Spleen (tissue), 11 donors: ENCODE results near the gene MBD3L2B. TPM values are rescaled to one million over a fixed set of nuclear protein-coding genes. Genes with fewer than 3 reads are reported as not detected.
"Not testable (repeated sequence)": the region's sequence is repeated elsewhere in the genome, so short reads cannot be mapped to it uniquely, and the experiment has no call there.

Experiments
- DNase-seq: peaks from one replicate; pipeline ENCODE4 v3.0.0-alpha.2; 2020
- H3K27ac ChIP-seq, 8 donors: fragments of 200-600 bp; sonication (generic) in 7 of 8; 1 replicate in 4 of 8; 2 replicates in 4 of 8; pipeline versions ENCODE4 v1.5.0 to v1.8.0; 2016 to 2021; ENCODE audit warnings: inconsistent platforms in 4 of 8, mild to moderate bottlenecking in 4 of 8, moderate library complexity in 1 of 8
- H3K27me3 ChIP-seq, 7 donors: fragments of 200-600 bp; sonication (generic) in 6 of 7; replicated peaks in 1 of 7; 1 replicate in 4 of 7; 2 replicates in 3 of 7; pipeline versions ENCODE4 v1.5.0 to v1.8.0; 2016 to 2021; ENCODE audit warnings: inconsistent platforms in 3 of 7, mild to moderate bottlenecking in 1 of 7
- H3K36me3 ChIP-seq, 6 donors: fragments of 200-600 bp; sonication (generic) in 5 of 6; 1 replicate in 4 of 6; 2 replicates in 2 of 6; pipeline versions ENCODE4 v1.5.0 to v1.8.0; 2016 to 2021; ENCODE audit warnings: inconsistent platforms in 2 of 6
- H3K4me1 ChIP-seq, 6 donors: fragments of 200-600 bp; sonication (generic) in 5 of 6; 1 replicate in 3 of 6; 2 replicates in 3 of 6; pipeline versions ENCODE4 v1.5.0 to v1.8.0; 2016 to 2021; ENCODE audit warnings: inconsistent platforms in 3 of 6
- H3K4me3 ChIP-seq, 8 donors: fragments of 200-600 bp; sonication (generic) in 7 of 8; 1 replicate in 4 of 8; 2 replicates in 4 of 8; pipeline versions ENCODE4 v1.5.0 to v1.8.0; 2016 to 2021; ENCODE audit warnings: inconsistent platforms in 4 of 8, mild to moderate bottlenecking in 4 of 8, moderate library complexity in 2 of 8
- H3K9me3 ChIP-seq, 8 donors: fragments of 200-600 bp; sonication (generic) in 7 of 8; 1 replicate in 4 of 8; 2 replicates in 4 of 8; pipeline versions ENCODE4 v1.5.0 to v1.8.0; 2016 to 2021; ENCODE audit warnings: inconsistent platforms in 4 of 8
- WGBS, 5 donors: extraction: QIAGEN DNeasy Blood & Tissue Kit in 3 of 5; methylation state at CpG; one replicate each; pipeline versions ENCODE4 v1.1.5 to v1.1.7; 2013 to 2018; 5-methylcytosine and 5-hydroxymethylcytosine counted together
- intact Hi-C: fragments of 100-400 bp; cut with DNase I; formaldehyde crosslinking; loops from one replicate; pipeline ENCODE4 v1.15.0; 2023; ENCODE audit warnings: low total_unique reads
- polyA plus RNA-seq, 3 donors: library from polyadenylated mRNA; stranded (reverse); fragments of 200-250 nt; gene quantifications; one replicate each; pipeline ENCODE4 v1.2.1, GENCODE V29; 2013
- total RNA-seq, 7 donors: library from RNA; depleted of rRNA in 3 of 7; stranded (reverse); fragments of >200 nt in 3 of 7; fragmentation: NEBNext Ultra II Directional in 4 of 7; extraction: Animal tissue kit (Norgen Biotek cat#: 25700) in 4 of 7; gene quantifications; one replicate each; pipeline versions ENCODE4 v1.1.0 to v1.2.1, GENCODE V29; 2016 to 2021
- donor health status: healthy with polysubstance abuse.
- donor health status: DM: no; HTN: no; CAD: no; lungs with moderate emphysema.
- donor health status: DM: no; HTN: no; CAD: no.
- donor health status: Bipolar disorder and iron deficiency.
- donor health status: healthy.
- donor health status: DM: no; HTN: no; CAD: no.
- donor health status: DM: yes; HTN: yes; CAD: no.

Gene MBD3L2B
- total and polyA plus RNA-seq, 10 donors, result not detected

GRCh38 chr19:7054635-7055368 is 33.6 kb upstream of the MBD3L2B start:
- H3K9me3 ChIP-seq, H3K27me3 ChIP-seq, intact Hi-C loops, H3K36me3 ChIP-seq, DNase-seq, H3K4me3 ChIP-seq, H3K4me1 ChIP-seq, H3K27ac ChIP-seq: not testable (repeated sequence)
- WGBS, 5 donors, result 91 to 99% (median 95%) methylated on average over 8 to 14 of the region's 14 CpGs

- DNase-seq, H3K9me3 ChIP-seq, H3K4me1 ChIP-seq, H3K36me3 ChIP-seq, H3K27me3 ChIP-seq, intact Hi-C loops, H3K27ac ChIP-seq, H3K4me3 ChIP-seq: not testable (repeated sequence)
- WGBS, 5 donors, result 74 to 88% (median 86%) methylated on average over 7 of the region's 7 CpGs
Observed at GRCh38 chr19:7052896-7053295, 31.7 kb upstream of the MBD3L2B start.

- H3K4me1 ChIP-seq, intact Hi-C loops, H3K9me3 ChIP-seq, H3K27me3 ChIP-seq, H3K4me3 ChIP-seq, H3K27ac ChIP-seq, H3K36me3 ChIP-seq: not testable (repeated sequence)
- WGBS, 5 donors, result 87 to 100% (median 96%) methylated on average over 2 to 3 of the region's 5 CpGs
- peak; percentile 18 for DNase-seq
Observed at GRCh38 chr19:7051421-7051820, 30.2 kb upstream of the MBD3L2B start.

- WGBS, 5 donors, result no CpG with 5 or more reads among the region's 7 CpGs
- intact Hi-C loops, H3K4me1 ChIP-seq, H3K27ac ChIP-seq, H3K4me3 ChIP-seq, DNase-seq, H3K9me3 ChIP-seq, H3K36me3 ChIP-seq, H3K27me3 ChIP-seq: not testable (repeated sequence)
Observed at GRCh38 chr19:7049021-7049420, 27.8 kb upstream of the MBD3L2B start, which contains the start of gene MBD3L2. Gene MBD3L2, plus strand, starts transcription at chr19:7049321. Its CDS starts 53 bp downstream, at chr19:7049374.

GRCh38 chr19:7041563-7041962 is 20.3 kb upstream of the MBD3L2B start:
- H3K36me3 ChIP-seq, H3K27me3 ChIP-seq, H3K4me3 ChIP-seq, intact Hi-C loops, H3K4me1 ChIP-seq, DNase-seq, H3K27ac ChIP-seq, H3K9me3 ChIP-seq: not testable (repeated sequence)
- no CpG with 5 or more reads among the region's 2 CpGs for WGBS, 5 donors

- H3K27me3 ChIP-seq, H3K36me3 ChIP-seq, H3K27ac ChIP-seq, DNase-seq, H3K4me1 ChIP-seq, intact Hi-C loops, H3K4me3 ChIP-seq, H3K9me3 ChIP-seq: not testable (repeated sequence)
- 55% methylated on average over 2 of the region's 9 CpGs; no CpG with 5 or more reads in 4 of the 5 donors for WGBS, 5 donors
Observed at GRCh38 chr19:7040079-7040478, 18.8 kb upstream of the MBD3L2B start, which contains the start of gene MBD3L4. Gene MBD3L4, minus strand, starts transcription at chr19:7040179. Its CDS starts 35 bp downstream, at chr19:7040144.

GRCh38 chr19:7030278-7030677 is 9.0 kb upstream of the MBD3L2B start, which contains the start of gene MBD3L5:
Gene MBD3L5, plus strand, starts transcription at chr19:7030578. Its CDS starts 34 bp downstream, at chr19:7030612.
- intact Hi-C loops, H3K27me3 ChIP-seq, H3K4me3 ChIP-seq, DNase-seq, H3K36me3 ChIP-seq, H3K27ac ChIP-seq, H3K4me1 ChIP-seq, H3K9me3 ChIP-seq: not testable (repeated sequence)
- 67% methylated on average over 1 of the region's 9 CpGs; no CpG with 5 or more reads in 4 of the 5 donors for WGBS, 5 donors

- H3K27ac ChIP-seq, H3K36me3 ChIP-seq, intact Hi-C loops, H3K27me3 ChIP-seq, H3K9me3 ChIP-seq, H3K4me3 ChIP-seq, H3K4me1 ChIP-seq, DNase-seq: not testable (repeated sequence)
- WGBS, 5 donors, result no CpG with 5 or more reads among the region's 1 CpG
Observed at GRCh38 chr19:7028790-7029189, 7.6 kb upstream of the MBD3L2B start.
